SW 1271 (cell line): Measurements from ENCODE around the gene ZFPM1.

Experiments used
- DNase-seq, 2 experiments: peaks; one replicate each; lab custom pipeline; 2025; lab: John Stamatoyannopoulos, UW

Gene ZFPM1

GRCh38 chr16:88497561-88498462 is 44.7 kb downstream of the ZFPM1 start:
- DNase-seq: no peak

GRCh38 chr16:88498576-88499208 is 45.6 kb downstream of the ZFPM1 start:
- DNase-seq: no peak

- no peak for DNase-seq
These were observed 46.2 kb downstream of the ZFPM1 start for GRCh38 chr16:88499292-88499691.

GRCh38 chr16:88499836-88500251 is 46.8 kb downstream of the ZFPM1 start:
- no peak for DNase-seq

GRCh38 chr16:88500255-88500661 is 47.2 kb downstream of the ZFPM1 start:
- DNase-seq: no peak

GRCh38 chr16:88502371-88502770 is 49.3 kb downstream of the ZFPM1 start:
- no peak for DNase-seq

- no peak for DNase-seq
These were observed 49.7 kb downstream of the ZFPM1 start for GRCh38 chr16:88502776-88503280.

- DNase-seq: no peak
These were observed 50.3 kb downstream of the ZFPM1 start for GRCh38 chr16:88503374-88503770.

- no peak for DNase-seq
These were observed 50.9 kb downstream of the ZFPM1 start for GRCh38 chr16:88503771-88504488.

GRCh38 chr16:88504489-88505404 is 51.7 kb downstream of the ZFPM1 start:
- no peak for DNase-seq

- no peak for DNase-seq
These were observed 52.5 kb downstream of the ZFPM1 start for GRCh38 chr16:88505405-88506082.

GRCh38 chr16:88506723-88507122 is 53.6 kb downstream of the ZFPM1 start:
- no peak for DNase-seq

- DNase-seq: no peak
These were observed 54.2 kb downstream of the ZFPM1 start for GRCh38 chr16:88507231-88507743.

- no peak for DNase-seq
These were observed 55.3 kb downstream of the ZFPM1 start for GRCh38 chr16:88508376-88508867.

GRCh38 chr16:88508868-88509748 is 56.0 kb downstream of the ZFPM1 start:
- no peak for DNase-seq

- DNase-seq: no peak
These were observed 56.6 kb downstream of the ZFPM1 start for GRCh38 chr16:88509749-88510069.

GRCh38 chr16:88510091-88510994 is 57.3 kb downstream of the ZFPM1 start:
- no peak for DNase-seq

GRCh38 chr16:88511060-88511459 is 58.0 kb downstream of the ZFPM1 start:
- DNase-seq: no peak
